ENCODE measurements around the gene PTPRN2. TPM values are rescaled to one million over a fixed set of nuclear protein-coding genes. Genes with fewer than 3 reads are reported as not detected.

PTPRN2 gene
- total RNA-seq, 1 donor from 2014 or later: 1.8 TPM

DNA sequence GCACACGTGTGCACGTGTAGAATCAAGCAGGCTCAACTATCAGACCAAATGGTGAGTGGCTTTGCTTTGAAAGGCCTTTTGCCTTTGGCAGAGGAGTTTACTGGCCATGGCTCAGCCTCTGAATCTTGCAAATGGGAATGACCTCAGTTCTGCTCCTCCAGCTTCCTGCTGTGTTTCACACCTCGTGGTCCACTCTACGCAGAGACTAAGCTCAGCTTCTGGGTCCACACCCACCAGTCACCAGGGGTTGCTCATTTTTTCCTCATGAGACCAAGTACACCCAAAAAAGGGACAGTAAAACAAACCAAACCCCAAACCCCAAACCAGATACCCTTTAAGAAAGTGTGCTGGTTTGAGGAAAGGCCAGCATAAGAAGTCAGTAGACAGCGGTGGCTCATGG, 1014.4 kb downstream of the PTPRN2 start:
- Mint-ChIP-seq H3K4me3 (no peak overlapping the region), H3K4me1 (peaks cover 24% of the 10 kb centered on the region), H3K36me3 (ENCODE audit: low read depth) (peaks cover 4% of the 10 kb centered on the region), H3K27ac (no peak overlapping the region), H3K27me3 (peaks cover 9% of the 10 kb centered on the region), H3K9me3 (no peaks in the 10 kb centered on the region)
- POLR2A ChIA-PET: no interaction called here
- CTCF ChIA-PET: no interaction called here
- no peak for DNase-seq
- TF ChIP-seq, protein P1, sequence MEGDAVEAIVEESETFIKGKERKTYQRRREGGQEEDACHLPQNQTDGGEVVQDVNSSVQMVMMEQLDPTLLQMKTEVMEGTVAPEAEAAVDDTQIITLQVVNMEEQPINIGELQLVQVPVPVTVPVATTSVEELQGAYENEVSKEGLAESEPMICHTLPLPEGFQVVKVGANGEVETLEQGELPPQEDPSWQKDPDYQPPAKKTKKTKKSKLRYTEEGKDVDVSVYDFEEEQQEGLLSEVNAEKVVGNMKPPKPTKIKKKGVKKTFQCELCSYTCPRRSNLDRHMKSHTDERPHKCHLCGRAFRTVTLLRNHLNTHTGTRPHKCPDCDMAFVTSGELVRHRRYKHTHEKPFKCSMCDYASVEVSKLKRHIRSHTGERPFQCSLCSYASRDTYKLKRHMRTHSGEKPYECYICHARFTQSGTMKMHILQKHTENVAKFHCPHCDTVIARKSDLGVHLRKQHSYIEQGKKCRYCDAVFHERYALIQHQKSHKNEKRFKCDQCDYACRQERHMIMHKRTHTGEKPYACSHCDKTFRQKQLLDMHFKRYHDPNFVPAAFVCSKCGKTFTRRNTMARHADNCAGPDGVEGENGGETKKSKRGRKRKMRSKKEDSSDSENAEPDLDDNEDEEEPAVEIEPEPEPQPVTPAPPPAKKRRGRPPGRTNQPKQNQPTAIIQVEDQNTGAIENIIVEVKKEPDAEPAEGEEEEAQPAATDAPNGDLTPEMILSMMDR (IDR thresholded peaks at IDR 0.05): no peak
- no peak for ATAC-seq (ENCODE audit: low read depth)
- intact Hi-C loops (cut with micrococcal nuclease): no loop called here

DNA sequence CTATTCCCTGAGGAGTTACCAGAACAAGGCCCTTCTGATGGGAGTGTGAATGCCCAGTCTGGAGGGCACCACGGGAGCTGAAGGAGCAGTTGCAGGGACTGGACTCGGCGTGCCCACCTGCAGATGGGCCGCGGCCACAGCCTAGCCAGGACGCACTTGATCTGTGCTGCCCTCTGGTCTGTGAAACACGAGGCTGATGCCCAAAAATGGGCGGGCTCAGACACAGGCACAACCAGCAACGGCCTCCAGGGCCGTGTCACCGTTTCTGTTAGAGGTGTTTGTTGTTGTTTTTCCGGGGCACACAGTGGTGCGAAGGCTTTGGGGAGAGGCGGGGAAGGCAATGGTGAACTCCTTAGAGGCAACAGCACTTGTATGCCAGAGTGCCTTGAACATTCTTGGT, 1015.0 kb downstream of the PTPRN2 start:
- intact Hi-C loops (cut with micrococcal nuclease): no loop called here
- POLR2A ChIA-PET: no interaction called here
- peaks cover 4% of the 10 kb centered on the region for H3K36me3 Mint-ChIP-seq (ENCODE audit: low read depth)

DNA sequence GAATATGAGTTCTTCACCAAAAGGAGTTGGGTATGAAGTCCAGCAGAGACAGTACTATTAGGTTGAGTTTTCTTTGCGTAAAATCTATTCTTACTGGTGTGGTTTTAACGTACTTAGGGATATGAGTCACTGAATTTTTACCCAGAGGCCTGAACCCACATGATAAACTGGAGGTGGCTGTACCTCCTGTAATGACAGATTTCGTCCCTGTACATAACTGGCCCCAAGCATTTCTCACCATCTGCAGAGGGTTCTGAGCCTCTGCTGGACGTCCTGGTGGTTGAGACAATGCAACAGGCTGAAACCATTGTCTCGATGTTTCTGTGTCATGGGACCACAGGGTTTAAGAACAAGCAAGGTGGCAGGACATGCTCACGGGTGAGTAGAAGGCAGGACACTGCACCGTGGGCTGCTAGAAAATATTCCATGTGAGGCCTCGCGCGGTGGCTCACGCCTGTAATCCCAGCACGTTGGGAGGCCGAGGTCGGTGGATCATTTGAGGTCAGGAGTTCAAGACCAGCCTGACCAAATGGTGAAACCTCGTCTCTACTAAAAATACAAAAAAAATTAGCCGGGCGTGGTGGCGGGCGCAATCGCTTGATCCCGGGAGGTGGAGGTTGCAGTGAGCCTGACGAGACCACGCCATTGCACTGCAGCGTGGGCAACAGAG, 1017.0 kb downstream of the PTPRN2 start:
- peak overlapping the region; percentile 90 for H3K4me3 Mint-ChIP-seq
- H3K36me3 Mint-ChIP-seq (ENCODE audit: low read depth): peaks cover 4% of the 10 kb centered on the region
- peaks cover 4% of the 10 kb centered on the region for H3K27me3 Mint-ChIP-seq
- POLR2A ChIA-PET: no interaction called here
- no peak for DNase-seq
- CTCF ChIA-PET: no interaction called here
- TF ChIP-seq, protein P1 (IDR thresholded peaks at IDR 0.05): no peak
- H3K4me1 Mint-ChIP-seq: peaks cover 27% of the 10 kb centered on the region
- H3K27ac Mint-ChIP-seq: no peak overlapping the region
- no peaks in the 10 kb centered on the region for H3K9me3 Mint-ChIP-seq
- no peak for ATAC-seq (ENCODE audit: low read depth)
- intact Hi-C loops (cut with micrococcal nuclease): no loop called here

More for the DNA sequence above, 1015.0 kb downstream of the PTPRN2 start:
- TF ChIP-seq, protein P1 (IDR thresholded peaks at IDR 0.05): no peak
- no peak for DNase-seq
- Mint-ChIP-seq H3K4me1 (peaks cover 31% of the 10 kb centered on the region), H3K27ac (no peak overlapping the region), H3K27me3 (peaks cover 9% of the 10 kb centered on the region), H3K9me3 (no peaks in the 10 kb centered on the region), H3K4me3 (no peak overlapping the region)
- CTCF ChIA-PET: no interaction called here
- ATAC-seq (ENCODE audit: low read depth): no peak

DNA sequence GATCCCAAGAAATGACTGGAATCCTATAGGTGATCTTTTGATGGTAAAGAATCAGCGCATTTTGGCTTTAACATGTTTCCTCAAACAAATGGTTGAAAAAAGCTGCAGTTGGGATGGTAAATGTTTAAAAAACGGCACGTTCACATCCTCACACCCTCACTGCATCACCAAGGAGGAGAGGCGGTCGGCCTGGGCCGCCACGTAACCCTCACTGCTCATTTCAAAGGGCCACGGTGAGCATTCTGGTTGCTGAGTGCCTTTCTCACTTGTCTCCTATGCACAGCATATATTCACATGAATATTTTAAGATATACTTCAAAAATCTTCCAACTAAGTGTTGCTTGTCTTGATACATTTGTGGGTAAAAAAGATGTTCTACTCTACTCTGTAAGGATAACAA, 1017.7 kb downstream of the PTPRN2 start:
- ATAC-seq (ENCODE audit: low read depth): no peak
- H3K27ac Mint-ChIP-seq: no peak overlapping the region
- H3K36me3 Mint-ChIP-seq (ENCODE audit: low read depth): peaks cover 4% of the 10 kb centered on the region
- peaks cover 4% of the 10 kb centered on the region for H3K27me3 Mint-ChIP-seq
- H3K4me3 Mint-ChIP-seq: peak overlapping the region; percentile 90
- no peaks in the 10 kb centered on the region for H3K9me3 Mint-ChIP-seq
- CTCF ChIA-PET: no interaction called here
- intact Hi-C loops (cut with micrococcal nuclease): loop anchor here (1.0 kb wide), 1 partner anchor 43 kb away; no protein-coding TSS in a partner anchor
- TF ChIP-seq, protein P1 (IDR thresholded peaks at IDR 0.05): no peak
- H3K4me1 Mint-ChIP-seq: peaks cover 27% of the 10 kb centered on the region
- DNase-seq: no peak
- POLR2A ChIA-PET: no interaction called here

DNA sequence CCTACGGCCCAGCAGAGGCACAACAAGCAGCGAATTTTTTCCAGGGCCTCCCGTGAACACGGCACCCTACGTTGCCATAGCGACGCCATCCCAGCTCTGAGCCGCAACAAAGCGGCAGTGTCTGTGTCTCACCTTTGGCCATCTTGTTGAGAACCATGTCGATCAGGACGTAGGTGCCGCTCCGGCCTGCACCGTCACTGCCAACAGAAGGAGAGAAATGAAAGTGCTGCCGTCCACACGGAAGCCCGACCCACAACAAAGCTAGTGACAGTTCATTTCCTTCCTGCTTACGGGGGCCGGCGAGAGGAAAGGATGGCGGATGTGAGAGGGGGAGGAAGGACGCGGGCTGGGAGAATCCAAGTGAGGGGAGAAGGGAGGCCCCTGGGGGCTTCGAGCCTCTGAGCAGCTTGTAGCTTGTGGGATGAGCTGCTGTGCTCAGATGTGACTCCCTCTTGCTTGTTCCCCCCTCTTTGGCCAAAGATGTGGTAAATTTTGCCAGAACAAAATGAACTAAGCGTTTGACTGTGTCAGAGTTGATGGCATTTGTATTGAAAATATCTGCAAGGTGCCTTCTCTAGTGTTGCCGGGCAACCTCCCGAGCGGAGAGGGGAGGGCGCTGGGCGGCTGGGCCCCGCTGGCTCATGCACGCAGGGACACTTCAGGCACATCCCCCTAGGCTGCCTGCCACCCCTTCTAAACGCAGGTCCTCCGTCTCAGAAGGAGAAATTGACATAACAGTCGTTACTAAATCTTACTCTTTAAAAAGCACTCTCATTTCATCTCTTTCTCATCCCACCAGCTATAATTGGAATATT, 1018.6 kb downstream of the PTPRN2 start:
- peak overlapping the region; percentile 90 for H3K4me3 Mint-ChIP-seq
- intact Hi-C loops (cut with micrococcal nuclease): loop anchor here (1.0 kb wide), 1 partner anchor 44 kb away; no protein-coding TSS in a partner anchor
- TF ChIP-seq, protein P1 (IDR thresholded peaks at IDR 0.05): no peak
- H3K9me3 Mint-ChIP-seq: no peaks in the 10 kb centered on the region
- peaks cover 30% of the 10 kb centered on the region for H3K4me1 Mint-ChIP-seq
- peak; percentile 25 for DNase-seq
- ChIA-PET CTCF (no interaction called here), POLR2A (no interaction called here)
- peaks cover 3% of the 10 kb centered on the region for H3K27me3 Mint-ChIP-seq
- peaks cover 7% of the 10 kb centered on the region for H3K36me3 Mint-ChIP-seq (ENCODE audit: low read depth)
- ATAC-seq (ENCODE audit: low read depth): peak; percentile 78
- peak overlapping the region; percentile 77 for H3K27ac Mint-ChIP-seq
